ENCODE data around the gene TOX3. TPM values are rescaled to one million over a fixed set of nuclear protein-coding genes. Genes with fewer than 3 reads are reported as not detected.

Gene TOX3
- total and polyA plus RNA-seq, 10 of the 15 experiments (the other 5 are each of a cell fraction or from before 2014, with no cell fraction given): not detected

GRCh38 chr16:52580488-52580887 is 33.5 kb upstream of the TOX3 start (continued):
- no peak for TF ChIP-seq HSF1 (IDR thresholded peaks at IDR 0.05; ENCODE audit: low read depth, low read length)
- no peak for TF ChIP-seq CHD1 (IDR thresholded peaks at IDR 0.05; ENCODE audit: low read depth, low read length)
- TF ChIP-seq USF1 (IDR thresholded peaks at IDR 0.05; ENCODE audit: borderline replicate concordance, extremely low read length, insufficient read depth, low read depth, low read length): no peak
- TF ChIP-seq NFIC (IDR thresholded peaks at IDR 0.05; ENCODE audit: low read depth, low read length): no peak
- no peak for TF ChIP-seq DPF2 (IDR thresholded peaks at IDR 0.05)
- no peak for TF ChIP-seq ZNF217 (IDR thresholded peaks at IDR 0.05)
- TF ChIP-seq ZNF687 (IDR thresholded peaks at IDR 0.05): no peak
